ENCODE data around the gene RBM5. TPM values are rescaled to one million over a fixed set of nuclear protein-coding genes. Genes with fewer than 3 reads are reported as not detected.

Gene RBM5
- total RNA-seq, 2 donors from 2014 or later = 104 to 114 TPM

GRCh38 chr3:50112462-50112861, 23.7 kb downstream of the RBM5 start:
- no peak overlapping the region for H3K27ac ChIP-seq
- H3K4me1 ChIP-seq = no peaks in the 10 kb centered on the region
- H3K4me3 ChIP-seq = no peak overlapping the region
- no peak for DNase-seq
- H3K9me3 ChIP-seq = no peaks in the 10 kb centered on the region
- peaks cover 75% of the 10 kb centered on the region for H3K36me3 ChIP-seq
- no peak overlapping the region for H3K9ac ChIP-seq (ENCODE audit: low read depth in 2 of 2, low read length in 2 of 2)
- intact Hi-C loops (cut with DNase I) = no loop called here
- no peak for TF ChIP-seq CTCF (IDR thresholded peaks at IDR 0.05)
- no peaks in the 10 kb centered on the region for H3K27me3 ChIP-seq

- H3K36me3 ChIP-seq = peaks cover 61% of the 10 kb centered on the region
- no peak for TF ChIP-seq CTCF (IDR thresholded peaks at IDR 0.05)
- intact Hi-C loops (cut with DNase I) = no loop called here
- H3K27me3 ChIP-seq = no peaks in the 10 kb centered on the region
- H3K27ac ChIP-seq = no peak overlapping the region
- no peak overlapping the region for H3K9ac ChIP-seq (ENCODE audit: low read depth in 2 of 2, low read length in 2 of 2)
- H3K4me3 ChIP-seq = no peak overlapping the region
- no peaks in the 10 kb centered on the region for H3K9me3 ChIP-seq
- H3K4me1 ChIP-seq = no peaks in the 10 kb centered on the region
- DNase-seq = no peak
Measured at GRCh38 chr3:50117120-50117519, 28.4 kb downstream of the RBM5 start.

- Histone ChIP-seq H3K9me3 (no peaks in the 10 kb centered on the region), H3K27ac (no peak overlapping the region), H3K4me1 (no peaks in the 10 kb centered on the region), H3K9ac (ENCODE audit: low read depth in 2 of 2, low read length in 2 of 2) (no peak overlapping the region), H3K4me3 (no peak overlapping the region), H3K27me3 (no peaks in the 10 kb centered on the region), H3K36me3 (peaks cover 52% of the 10 kb centered on the region)
- intact Hi-C loops (cut with DNase I) = no loop called here
- TF ChIP-seq CTCF (IDR thresholded peaks at IDR 0.05) = no peak
- DNase-seq = no peak
Measured at GRCh38 chr3:50118237-50118636, 29.5 kb downstream of the RBM5 start.

GRCh38 chr3:50119786-50120185, 31.1 kb downstream of the RBM5 start:
- H3K4me1 ChIP-seq = no peaks in the 10 kb centered on the region
- no peaks in the 10 kb centered on the region for H3K9me3 ChIP-seq
- DNase-seq = no peak
- H3K4me3 ChIP-seq = no peak overlapping the region
- H3K36me3 ChIP-seq = peaks cover 37% of the 10 kb centered on the region
- no peak overlapping the region for H3K9ac ChIP-seq (ENCODE audit: low read depth in 2 of 2, low read length in 2 of 2)
- H3K27ac ChIP-seq = no peak overlapping the region
- no peaks in the 10 kb centered on the region for H3K27me3 ChIP-seq
- intact Hi-C loops (cut with DNase I) = loop anchor here (2.0 kb wide), 1 partner anchor 69 kb away; no protein-coding TSS in a partner anchor
- no peak for TF ChIP-seq CTCF (IDR thresholded peaks at IDR 0.05)

- peaks cover 30% of the 10 kb centered on the region for H3K36me3 ChIP-seq
- DNase-seq = no peak
- intact Hi-C loops (cut with DNase I) = loop anchor here (2.0 kb wide), 1 partner anchor 68 kb away; no protein-coding TSS in a partner anchor
Measured at GRCh38 chr3:50120364-50121071, 31.8 kb downstream of the RBM5 start.

More at GRCh38 chr3:50120364-50121071, 31.8 kb downstream of the RBM5 start:
- H3K9me3 ChIP-seq = no peaks in the 10 kb centered on the region
- H3K27me3 ChIP-seq = no peaks in the 10 kb centered on the region
- no peak for TF ChIP-seq CTCF (IDR thresholded peaks at IDR 0.05)
- H3K9ac ChIP-seq (ENCODE audit: low read depth in 2 of 2, low read length in 2 of 2) = no peak overlapping the region
- H3K4me1 ChIP-seq = no peaks in the 10 kb centered on the region
- no peak overlapping the region for H3K27ac ChIP-seq
- no peak overlapping the region for H3K4me3 ChIP-seq
